C1 segment of cervical spinal cord (tissue), 14 donors: ENCODE measurements around the gene TNIK.

Experiments used
- DNase-seq, 14 donors: peaks; one replicate each; lab custom pipeline; 2025; lab: John Stamatoyannopoulos, UW

TNIK gene

GRCh38 chr3:171364500-171364899 lies 95.7 kb downstream of the TNIK start:
- no peak for DNase-seq

- DNase-seq, result no peak
Observed at GRCh38 chr3:171363202-171363601, 97.0 kb downstream of the TNIK start.

- DNase-seq, result no peak
Observed at GRCh38 chr3:171362575-171362974, 97.6 kb downstream of the TNIK start.

- DNase-seq, result no peak
Observed at GRCh38 chr3:171358881-171359198, 101.4 kb downstream of the TNIK start.

- no peak for DNase-seq
Observed at GRCh38 chr3:171358181-171358880, 101.9 kb downstream of the TNIK start.

GRCh38 chr3:171357721-171358120 lies 102.5 kb downstream of the TNIK start:
- no peak for DNase-seq

GRCh38 chr3:171356251-171356650 lies 104.0 kb downstream of the TNIK start:
- DNase-seq, result no peak

GRCh38 chr3:171354706-171355582 lies 105.3 kb downstream of the TNIK start:
- DNase-seq, result no peak

- no peak for DNase-seq
Observed at GRCh38 chr3:171354049-171354705, 106.0 kb downstream of the TNIK start.

GRCh38 chr3:171353423-171353822 lies 106.8 kb downstream of the TNIK start:
- DNase-seq, result no peak

GRCh38 chr3:171352387-171352935 lies 107.7 kb downstream of the TNIK start:
- DNase-seq, result no peak

GRCh38 chr3:171351676-171352075 lies 108.5 kb downstream of the TNIK start:
- DNase-seq, result peak in 2 of 14 donors; percentile 25 to 40

GRCh38 chr3:171350364-171350763 lies 109.8 kb downstream of the TNIK start:
- no peak for DNase-seq

GRCh38 chr3:171349392-171349791 lies 110.8 kb downstream of the TNIK start:
- DNase-seq, result no peak

GRCh38 chr3:171348121-171348520 lies 112.1 kb downstream of the TNIK start:
- DNase-seq, result no peak

GRCh38 chr3:171347301-171348039 lies 112.7 kb downstream of the TNIK start:
- no peak for DNase-seq

GRCh38 chr3:171346582-171347300 lies 113.5 kb downstream of the TNIK start:
- no peak for DNase-seq

- DNase-seq, result no peak
Observed at GRCh38 chr3:171346019-171346418, 114.2 kb downstream of the TNIK start.

GRCh38 chr3:171345107-171345843 lies 114.9 kb downstream of the TNIK start:
- DNase-seq, result peak in 3 of 14 donors; percentile 4 to 22 (median 16)

- no peak for DNase-seq
Observed at GRCh38 chr3:171343693-171344092, 116.5 kb downstream of the TNIK start.
